ENCODE data around the gene FBXO40.

FBXO40 gene

GRCh38 chr3:121660356-121661171 lies 67.4 kb downstream of the FBXO40 start, which contains the start of gene HCLS1:
TSS of gene HCLS1 (minus strand) at chr3:121660903. CDS start at chr3:121658347, 2,556 bp downstream.
- in situ Hi-C loops (cut with HindIII; ENCODE audit: low sequenced_read_pairs) = no loop called here

DNA sequence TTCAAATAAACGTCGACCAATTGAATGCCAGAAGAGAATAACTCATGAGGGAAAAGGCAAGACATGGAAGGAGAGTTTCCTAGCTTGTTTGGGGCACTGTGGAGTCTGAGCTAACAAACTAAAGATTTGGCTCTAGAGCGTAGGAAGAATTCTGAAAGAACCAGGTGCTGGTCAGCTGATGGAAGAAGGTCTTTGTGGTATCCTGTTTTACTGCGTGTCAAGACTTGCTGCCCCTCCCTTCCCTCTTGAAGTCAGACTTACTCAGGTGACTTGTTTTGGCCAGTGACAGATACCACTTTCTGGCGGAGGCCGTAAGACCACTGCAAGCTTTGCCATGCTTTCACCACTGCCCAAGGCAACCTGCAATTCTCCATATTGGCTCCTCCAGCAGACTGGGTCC lies 68.2 kb downstream of the FBXO40 start:
- in situ Hi-C loops (cut with HindIII; ENCODE audit: low sequenced_read_pairs) = no loop called here

GRCh38 chr3:121662742-121663141 lies 69.6 kb downstream of the FBXO40 start:
- in situ Hi-C loops (cut with HindIII; ENCODE audit: low sequenced_read_pairs) = no loop called here

GRCh38 chr3:121663171-121663847 lies 70.1 kb downstream of the FBXO40 start:
- in situ Hi-C loops (cut with HindIII; ENCODE audit: low sequenced_read_pairs) = no loop called here

- in situ Hi-C loops (cut with HindIII; ENCODE audit: low sequenced_read_pairs) = no loop called here
Measured at GRCh38 chr3:121665488-121665887, 72.3 kb downstream of the FBXO40 start.

DNA sequence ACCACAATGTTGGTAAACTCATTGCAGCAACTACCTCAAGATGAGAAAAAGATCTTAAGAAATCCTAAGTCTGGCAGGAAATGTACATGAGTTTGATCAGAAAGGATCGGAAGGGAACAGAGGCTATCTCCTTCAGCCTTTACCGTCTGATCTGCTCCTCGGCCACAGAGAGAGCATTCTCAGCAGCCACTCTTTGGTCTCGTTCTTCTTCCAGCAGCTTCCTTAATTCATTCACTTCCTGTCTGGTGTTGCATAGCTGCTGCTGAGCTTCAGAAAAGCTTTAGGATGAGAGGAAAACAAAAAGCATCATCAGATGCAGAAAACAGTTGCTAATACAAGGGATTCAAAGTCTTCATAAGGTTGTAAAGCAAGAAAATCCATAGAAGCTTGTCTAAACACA lies 74.2 kb downstream of the FBXO40 start:
- in situ Hi-C loops (cut with HindIII; ENCODE audit: low sequenced_read_pairs) = no loop called here

DNA sequence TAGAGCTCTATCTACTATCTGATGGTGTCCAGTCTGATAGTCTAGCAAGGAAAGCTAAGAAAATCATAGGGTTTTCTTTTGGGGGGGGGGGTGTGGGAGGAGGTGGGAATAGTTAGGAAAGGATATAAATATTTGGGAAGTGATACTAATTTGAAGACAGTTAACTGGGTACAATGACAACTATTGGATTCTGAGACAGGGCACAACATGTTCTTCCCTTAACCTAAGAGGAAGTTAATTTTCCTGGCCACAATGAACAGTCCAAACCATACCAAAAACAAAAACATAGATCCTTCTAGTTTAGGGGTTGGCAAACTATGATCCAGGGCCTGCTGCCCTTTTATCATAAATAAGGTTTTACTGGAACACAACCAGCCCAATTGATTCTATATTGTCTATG lies 77.5 kb downstream of the FBXO40 start:
- in situ Hi-C loops (cut with HindIII; ENCODE audit: low sequenced_read_pairs) = no loop called here

- in situ Hi-C loops (cut with HindIII; ENCODE audit: low sequenced_read_pairs) = no loop called here
Measured at GRCh38 chr3:121677141-121677540, 84.0 kb downstream of the FBXO40 start.
